ENCODE measurements around the gene SUPT5H.

The SUPT5H gene

GRCh38 chr19:39408392-39409207, 36.8 kb upstream of the SUPT5H start:
- peak overlapping the region; percentile 67 to 96 (median 79) for H3K4me3 ChIP-seq
- H3K27ac ChIP-seq: peak overlapping the region; percentile 88 to 100 (median 99)

GRCh38 chr19:39409208-39410016, 36.0 kb upstream of the SUPT5H start:
- peak overlapping the region; percentile 67 to 96 (median 79) for H3K4me3 ChIP-seq
- peak overlapping the region; percentile 88 to 100 (median 99) for H3K27ac ChIP-seq

- peak overlapping the region; percentile 88 to 100 (median 99) for H3K27ac ChIP-seq
- peak overlapping the region; percentile 67 to 96 (median 79) for H3K4me3 ChIP-seq
Measured at GRCh38 chr19:39410017-39410830, 35.2 kb upstream of the SUPT5H start.

- peak overlapping the region; percentile 88 to 100 (median 99) for H3K27ac ChIP-seq
- peak overlapping the region in 4 of 7 experiments; percentile 2 to 88 (median 74) for H3K4me3 ChIP-seq
Measured at GRCh38 chr19:39410831-39411080, 34.6 kb upstream of the SUPT5H start.

GRCh38 chr19:39411081-39411831, 34.1 kb upstream of the SUPT5H start:
- Histone ChIP-seq H3K27ac (peak overlapping the region in 20 of 21 experiments; percentile 88 to 100 (median 100)), H3K4me3 (peak overlapping the region in 4 of 7 experiments; percentile 0 to 88 (median 74))

- Histone ChIP-seq H3K4me3 (peak overlapping the region; percentile 0 to 87 (median 81)), H3K27ac (peak overlapping the region in 18 of 21 experiments; percentile 95 to 100 (median 100))
Measured at GRCh38 chr19:39411832-39412099, 33.6 kb upstream of the SUPT5H start.

DNA sequence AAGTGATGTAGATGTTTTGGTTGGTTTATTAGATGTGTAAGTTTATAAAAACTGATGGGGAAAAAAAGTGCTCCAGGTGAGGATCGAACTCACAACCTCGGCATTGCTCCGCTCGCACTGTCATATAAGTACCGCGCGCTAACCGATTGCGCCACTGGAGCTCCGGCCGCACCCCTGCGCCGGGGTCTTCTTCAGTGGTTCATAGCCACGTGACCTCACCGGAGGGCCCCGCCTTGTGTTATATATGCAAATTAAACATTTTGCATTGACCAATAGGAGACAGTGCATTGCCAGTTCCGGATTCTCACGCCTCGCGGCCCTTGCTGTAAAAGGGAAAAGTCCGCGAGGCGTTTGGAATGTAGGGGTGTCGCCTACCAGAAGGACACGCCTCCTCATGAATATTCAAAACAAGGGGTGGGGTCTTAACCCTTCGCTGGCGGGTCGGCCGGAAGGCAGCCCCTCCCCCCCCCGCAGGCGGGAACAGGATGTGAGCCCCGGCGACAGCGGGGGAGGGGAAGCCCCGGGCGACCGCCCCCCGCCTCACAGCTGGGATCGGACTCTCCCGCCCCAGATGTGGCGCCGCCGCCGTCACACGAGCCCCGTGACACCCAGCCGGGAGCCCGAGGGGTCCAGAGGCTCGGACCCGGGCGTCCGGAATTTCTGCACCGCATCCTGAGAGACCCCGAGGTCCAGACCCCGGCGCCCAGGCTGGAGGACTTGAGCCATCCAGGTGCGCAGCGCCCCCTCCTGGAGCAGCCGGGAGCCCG, 33.1 kb upstream of the SUPT5H start, which contains the start of gene PLEKHG2:
Gene PLEKHG2 (plus strand): TSS at position 570 of the 767 bp plus-strand sequence. CDS start 1,418 bp downstream, outside the sequence.
- peak within 1 kb of the TSS; percentile 64 to 100 (median 99) for H3K27ac ChIP-seq
- peak within 1 kb of the TSS; percentile 54 to 89 (median 82) for H3K4me3 ChIP-seq

- peak overlapping the region; percentile 64 to 100 (median 91) for H3K27ac ChIP-seq
- H3K4me3 ChIP-seq: peak overlapping the region; percentile 54 to 89 (median 82)
Measured at GRCh38 chr19:39412867-39413271, 32.5 kb upstream of the SUPT5H start.

DNA sequence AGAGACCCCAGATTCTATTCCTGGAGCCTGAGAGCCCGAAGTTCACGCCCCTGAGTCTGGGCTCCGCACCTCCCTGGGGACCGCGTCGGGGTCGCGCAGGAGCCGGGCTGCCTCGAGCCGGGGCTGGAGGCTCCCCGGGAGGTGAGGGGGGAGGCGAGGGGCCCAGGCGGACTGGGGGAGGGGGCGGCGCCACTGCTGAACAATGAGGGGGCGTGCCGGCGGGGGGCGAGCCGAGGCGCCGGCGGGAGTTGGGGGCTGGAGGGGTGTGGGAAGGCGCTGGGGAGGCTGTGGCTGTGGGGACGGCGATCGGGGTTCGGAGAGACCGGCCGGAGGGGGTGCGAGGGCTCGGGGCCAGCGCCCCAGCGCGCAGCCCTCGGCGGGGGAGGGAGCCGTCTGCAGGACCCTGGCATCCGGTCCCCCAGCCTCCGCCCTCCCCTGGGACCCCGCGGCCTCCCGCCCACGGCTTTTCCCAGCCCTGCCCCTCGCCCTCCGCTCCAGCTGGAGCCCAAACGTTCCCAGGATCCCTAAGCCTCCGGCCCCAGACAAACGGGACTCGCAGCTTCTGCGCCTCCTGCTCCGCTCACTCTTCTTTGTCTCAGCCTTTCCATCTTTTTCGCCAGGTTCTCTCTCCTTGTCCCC, 32.0 kb upstream of the SUPT5H start:
- H3K27ac ChIP-seq: peak overlapping the region; percentile 52 to 100 (median 91)
- peak overlapping the region; percentile 54 to 89 (median 82) for H3K4me3 ChIP-seq

GRCh38 chr19:39413911-39414608, 31.3 kb upstream of the SUPT5H start:
- Histone ChIP-seq H3K27ac (peak overlapping the region; percentile 52 to 100 (median 91)), H3K4me3 (peak overlapping the region; percentile 54 to 89 (median 82))

- Histone ChIP-seq H3K27ac (peak overlapping the region in 4 of 21 experiments; percentile 53 to 100 (median 89)), H3K4me3 (peak overlapping the region in 2 of 7 experiments; percentile 54 to 82)
Measured at GRCh38 chr19:39415111-39416046, 30.0 kb upstream of the SUPT5H start.

DNA sequence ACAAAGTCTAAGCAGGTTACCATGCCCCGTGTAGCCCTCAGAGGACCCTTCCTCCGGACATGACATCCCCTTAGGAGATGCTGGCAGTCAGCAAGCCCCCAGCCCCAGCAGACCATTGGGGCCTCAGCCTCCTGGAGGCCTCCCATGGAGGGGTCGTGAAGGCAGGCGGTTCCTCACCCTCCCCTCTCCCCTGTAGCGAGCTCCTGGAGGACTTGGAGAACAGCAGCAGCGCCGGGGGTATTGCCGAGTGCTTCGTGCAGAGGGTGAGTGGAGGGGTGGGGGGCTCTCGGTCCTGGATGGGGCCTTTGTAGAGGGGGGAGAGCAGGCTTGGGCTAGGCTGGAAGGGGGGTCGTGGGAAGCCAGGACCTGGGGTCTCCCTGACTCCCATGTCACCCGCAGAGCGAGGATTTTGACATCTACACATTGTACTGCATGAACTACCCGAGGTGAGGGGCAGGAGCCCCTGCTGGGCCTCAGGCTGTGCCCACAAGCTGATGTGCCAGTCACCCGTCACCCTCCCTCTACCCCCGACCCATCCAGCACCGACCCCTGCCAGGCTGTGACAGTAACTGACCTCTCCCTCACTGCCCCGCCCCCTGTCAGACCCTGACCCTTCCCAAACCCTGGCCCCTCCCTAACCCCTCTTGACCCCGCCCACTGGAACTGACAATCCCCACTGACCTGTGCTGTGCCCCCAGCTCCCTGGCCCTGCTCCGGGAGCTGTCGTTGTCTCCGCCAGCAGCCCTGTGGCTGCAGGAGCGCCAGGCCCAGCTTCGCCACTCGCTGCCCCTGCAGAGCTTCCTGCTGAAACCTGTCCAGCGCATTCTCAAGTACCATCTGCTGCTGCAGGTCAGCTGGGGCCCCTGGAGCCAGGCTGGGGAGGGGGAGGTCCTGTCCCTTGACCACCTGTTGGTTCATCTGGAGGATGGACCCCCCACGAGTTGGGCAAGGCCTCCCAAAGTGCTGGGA, 28.9 kb upstream of the SUPT5H start:
- H3K4me3 ChIP-seq: peak overlapping the region in 1 of 7 experiments; percentile 3
- H3K27ac ChIP-seq: peak overlapping the region in 2 of 21 experiments; percentile 14 to 87

- H3K4me3 ChIP-seq: no peak overlapping the region
- H3K27ac ChIP-seq: no peak overlapping the region
Measured at GRCh38 chr19:39417463-39418181, 27.8 kb upstream of the SUPT5H start.

DNA sequence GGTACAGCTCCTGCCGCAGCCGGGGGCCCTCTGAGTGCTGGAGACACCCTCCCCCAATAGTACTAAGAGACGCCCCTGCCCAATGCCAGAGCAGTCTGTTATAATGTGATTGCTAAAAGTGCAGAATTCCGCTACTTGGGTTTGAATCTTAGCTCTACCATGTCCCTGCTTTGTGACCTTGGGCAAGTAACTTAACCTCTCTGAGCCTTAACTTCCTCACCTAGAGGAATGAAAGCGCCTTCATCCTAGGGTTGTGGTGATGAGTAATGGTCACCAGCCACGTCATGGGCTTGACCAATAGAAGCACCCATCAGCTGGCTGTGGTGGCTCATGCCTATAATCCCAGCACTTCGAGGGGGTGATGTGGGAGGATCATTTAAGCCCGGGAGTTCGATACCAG, 26.4 kb upstream of the SUPT5H start:
- no peak overlapping the region for H3K4me3 ChIP-seq

More for the DNA sequence above, 26.4 kb upstream of the SUPT5H start:
- H3K27ac ChIP-seq: no peak overlapping the region

Measured in skin epidermis (tissue), 12 donors.